GM21717 (cell line): Measurements from ENCODE around the gene ATL2.
"Not testable (repeated sequence)": the region's sequence is repeated elsewhere in the genome, so short reads cannot be mapped to it uniquely, and the experiment has no call there.

ENCODE experiments used
- ATAC-seq: cut with Tn5 transposase; IDR thresholded peaks from one replicate; pipeline ENCODE4 v1.9.1; 2021; ENCODE audit warnings: mild to moderate bottlenecking, moderate library complexity; ENCODE audit not compliant: unreplicated experiment

Gene ATL2

GRCh38 chr2:38336621-38337020, 40.5 kb downstream of the ATL2 start:
- ATAC-seq: no peak

GRCh38 chr2:38330754-38331153, 46.3 kb downstream of the ATL2 start:
- no peak for ATAC-seq

GRCh38 chr2:38327580-38327979, 49.5 kb downstream of the ATL2 start:
- no peak for ATAC-seq

DNA sequence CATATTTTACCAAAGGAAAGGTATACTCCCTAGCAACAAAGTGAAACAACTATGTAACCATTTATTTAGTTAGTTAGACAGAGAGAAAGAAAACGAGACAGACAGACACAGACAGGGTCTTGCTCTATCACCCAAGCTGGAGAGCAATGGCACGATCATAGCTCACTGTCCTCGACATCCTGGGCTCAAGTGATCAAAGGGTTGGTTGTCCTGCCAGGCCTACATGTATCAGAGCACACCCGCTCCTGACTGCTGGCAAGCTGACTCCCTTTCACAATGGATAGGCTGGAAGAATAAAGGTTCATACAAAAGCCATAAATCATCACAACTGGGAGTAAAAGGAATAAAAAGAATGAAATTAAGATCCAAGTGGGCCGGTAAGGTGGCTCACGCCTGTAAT, 53.5 kb downstream of the ATL2 start:
- no peak for ATAC-seq

- ATAC-seq: no peak
Observed at GRCh38 chr2:38322224-38322914, 54.7 kb downstream of the ATL2 start.

GRCh38 chr2:38319240-38319639, 57.8 kb downstream of the ATL2 start:
- ATAC-seq: not testable (repeated sequence)

- no peak for ATAC-seq
Observed at GRCh38 chr2:38317725-38318124, 59.3 kb downstream of the ATL2 start.

- no peak for ATAC-seq
Observed at GRCh38 chr2:38315707-38316333, 61.3 kb downstream of the ATL2 start.

- ATAC-seq: no peak
Observed at GRCh38 chr2:38308821-38309220, 68.3 kb downstream of the ATL2 start.

DNA sequence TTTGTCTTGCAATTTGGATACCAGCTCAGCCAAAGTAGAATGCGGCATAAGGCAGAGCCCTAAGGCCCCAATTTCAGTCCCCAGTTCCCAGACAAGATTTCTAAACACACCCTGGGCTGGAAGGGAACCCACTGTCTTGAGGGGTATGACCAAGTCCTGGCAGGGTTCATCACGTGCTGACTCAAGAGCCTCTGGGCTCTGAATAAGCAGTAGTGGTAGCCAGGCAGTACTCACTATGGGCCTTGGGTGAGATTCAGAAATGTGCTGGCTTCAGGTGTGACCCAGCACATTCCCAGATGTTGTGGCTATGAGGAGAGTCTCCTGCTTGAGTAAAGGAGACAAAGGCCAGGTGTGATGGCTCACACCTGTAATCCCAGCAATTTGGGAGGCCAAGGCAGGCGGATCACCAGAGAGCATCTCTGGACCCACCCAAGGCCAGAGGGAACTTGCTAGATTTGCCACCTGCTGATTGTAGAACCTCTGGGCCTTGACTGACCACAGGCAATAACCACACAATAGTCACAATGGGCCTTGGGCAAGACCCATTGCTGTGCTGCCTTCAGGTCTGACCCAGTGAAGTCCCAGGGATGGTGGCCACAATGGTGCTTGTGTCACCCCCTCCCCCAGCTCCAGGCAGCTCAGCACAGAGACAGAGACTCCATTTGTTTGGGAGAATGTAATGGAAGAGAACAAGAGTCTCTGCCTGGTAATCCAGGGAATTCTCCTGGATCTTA, 74.9 kb downstream of the ATL2 start:
- ATAC-seq: peak; percentile 23

- peak; percentile 83 for ATAC-seq
Observed at GRCh38 chr2:38301340-38301968, 75.6 kb downstream of the ATL2 start.

GRCh38 chr2:38298539-38298938, 78.5 kb downstream of the ATL2 start:
- ATAC-seq: no peak

DNA sequence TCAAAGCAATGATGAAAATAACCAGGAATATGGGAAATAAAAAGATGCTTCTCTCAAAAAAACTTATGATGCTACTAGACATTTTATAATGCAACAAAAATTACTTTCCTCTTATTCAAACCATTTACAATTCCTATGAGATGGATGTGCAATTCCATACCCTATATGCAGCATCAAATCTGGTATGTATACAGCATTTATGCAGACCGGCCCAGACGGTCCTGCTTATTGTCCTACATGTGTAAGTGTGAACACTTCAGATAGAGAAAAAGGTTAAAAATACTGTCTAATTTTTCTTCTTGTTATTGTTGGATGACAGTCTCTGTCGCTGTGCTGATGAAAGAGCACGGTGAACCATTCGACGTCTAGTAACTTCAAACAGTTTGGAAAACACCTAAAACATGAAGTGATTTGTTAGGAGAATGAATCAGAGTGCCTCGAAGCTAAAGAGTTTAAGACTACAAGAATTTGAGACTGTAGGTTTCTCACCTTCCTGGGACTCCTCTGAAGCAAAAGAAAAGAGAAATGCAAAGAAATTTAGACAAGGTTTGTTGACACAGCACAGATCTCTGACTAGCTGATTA, 80.8 kb downstream of the ATL2 start:
- no peak for ATAC-seq

DNA sequence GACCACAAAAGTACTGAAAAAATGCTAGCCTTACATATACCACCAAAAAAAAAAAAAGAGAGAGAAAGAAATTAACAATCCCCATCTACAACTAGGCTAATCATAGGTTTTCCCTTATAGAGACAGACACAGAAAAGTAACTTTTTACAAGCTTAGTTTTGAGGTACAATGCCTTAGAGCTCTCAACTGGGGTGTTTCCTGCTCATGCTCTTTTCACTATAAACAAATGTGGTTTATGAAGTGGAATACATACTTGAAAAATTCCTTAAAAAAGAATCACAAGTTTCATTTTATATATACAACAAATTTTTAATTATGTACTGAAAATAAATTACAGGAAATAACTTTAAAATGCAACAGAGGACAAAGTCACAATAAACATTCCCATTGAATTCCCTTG, 82.5 kb downstream of the ATL2 start:
- no peak for ATAC-seq

DNA sequence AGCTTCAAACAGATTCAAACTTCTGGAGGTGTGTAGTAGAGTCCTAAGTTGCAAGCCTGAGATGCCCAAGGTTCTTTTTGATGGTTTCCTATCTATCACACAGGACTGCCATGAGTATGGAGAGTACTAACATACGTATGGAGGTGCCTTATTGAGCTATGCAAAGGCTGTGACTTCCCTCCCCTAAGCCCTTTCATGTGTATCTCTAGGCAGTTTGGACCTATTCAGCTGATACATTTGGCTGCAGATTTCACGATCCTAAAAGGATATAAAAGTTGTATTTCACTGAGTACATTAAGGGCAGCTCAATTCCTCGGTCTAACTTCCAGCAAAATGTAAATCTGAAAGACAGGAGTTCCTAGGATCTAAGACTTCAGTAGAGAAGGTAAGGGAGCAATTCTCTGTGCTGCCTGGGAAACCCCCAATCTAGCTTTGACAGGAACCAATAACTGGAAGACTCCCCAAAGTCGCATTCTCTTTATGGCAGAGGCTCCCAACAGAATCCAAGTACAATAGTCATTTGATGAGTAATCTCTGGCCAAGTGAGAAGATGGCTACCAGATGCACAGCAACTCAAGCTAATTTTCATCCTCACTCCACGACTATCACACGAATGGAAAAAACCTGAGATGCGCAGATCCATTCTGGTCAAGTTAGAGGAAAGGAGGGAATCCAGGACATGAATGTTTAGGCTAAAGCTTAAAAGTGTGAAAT, 83.8 kb downstream of the ATL2 start:
- no peak for ATAC-seq

DNA sequence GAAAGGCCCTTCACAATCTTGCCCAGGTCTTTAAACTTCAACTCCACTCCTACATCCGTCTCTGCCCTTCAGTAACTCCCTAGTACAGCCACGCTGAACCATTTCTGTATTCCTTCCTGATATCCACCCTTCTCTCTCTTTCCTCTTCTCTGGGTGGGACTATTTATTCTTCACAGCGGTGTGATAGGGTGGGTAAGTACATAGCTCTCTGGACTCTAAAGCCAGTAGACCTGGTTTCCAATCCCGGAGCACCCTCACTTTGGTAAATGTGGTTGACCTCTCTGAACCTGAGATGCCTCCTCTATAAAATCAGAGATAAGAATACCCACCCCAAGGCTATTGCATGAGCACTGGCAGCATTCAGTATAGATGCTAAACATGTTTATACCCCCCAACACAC, 86.7 kb downstream of the ATL2 start:
- ATAC-seq: no peak

DNA sequence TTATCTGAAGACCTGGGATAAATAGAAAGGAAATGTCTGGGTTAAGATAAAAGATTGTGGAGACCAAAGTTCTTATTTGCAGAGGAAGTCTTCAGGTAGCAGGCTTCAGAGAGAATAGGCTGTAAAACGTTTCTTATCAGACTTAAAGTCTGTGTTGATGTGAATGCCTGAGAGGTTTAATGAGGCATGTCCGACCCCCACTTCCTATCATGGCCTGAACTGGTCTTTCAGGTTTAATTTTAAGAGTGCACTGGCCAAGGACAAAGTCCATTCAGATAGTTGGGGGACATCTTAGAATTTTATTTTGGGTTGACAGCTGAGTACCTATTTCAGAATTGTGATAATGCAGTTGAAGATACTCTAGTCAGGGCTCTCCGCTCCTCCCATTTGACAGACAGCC, 92.1 kb downstream of the ATL2 start:
- ATAC-seq: no peak

DNA sequence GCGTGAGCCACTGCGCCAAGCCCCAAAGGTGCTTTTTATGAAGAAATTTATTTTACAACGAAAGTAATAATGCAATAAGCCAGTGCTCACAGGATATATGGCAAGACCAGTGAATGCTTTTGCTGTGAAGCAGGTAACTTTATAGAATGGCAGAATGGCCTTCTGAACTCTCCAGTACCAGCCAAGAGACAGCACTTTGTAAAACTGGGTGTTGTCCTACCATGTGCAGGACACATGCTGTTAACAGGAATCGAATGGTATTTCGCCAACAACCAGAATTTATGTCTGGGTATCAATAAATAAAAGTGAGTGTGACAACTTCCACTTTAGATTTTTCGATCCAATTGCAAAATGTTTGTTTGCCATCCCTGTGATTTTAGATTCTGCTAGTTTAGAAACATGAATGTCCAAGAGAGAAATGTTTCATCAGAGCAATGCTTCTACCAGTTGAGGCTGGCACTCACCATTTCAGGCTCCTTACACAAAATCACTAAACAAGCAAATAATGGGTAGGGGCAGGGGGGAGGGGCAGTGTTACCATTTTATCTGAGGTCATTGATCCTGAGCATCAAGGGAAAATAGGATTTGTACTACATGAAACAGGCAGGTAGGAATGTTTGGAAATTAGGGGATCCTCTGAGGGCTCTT, 95.9 kb downstream of the ATL2 start:
- ATAC-seq: no peak

- ATAC-seq: no peak
Observed at GRCh38 chr2:38279201-38279600, 97.9 kb downstream of the ATL2 start.

GRCh38 chr2:38278117-38278438, 99.0 kb downstream of the ATL2 start:
- ATAC-seq: not testable (repeated sequence)
